Esophagus squamous epithelium (tissue), 5 donors: ENCODE data around the gene RIMS3. TPM values are rescaled to one million over a fixed set of nuclear protein-coding genes. Genes with fewer than 3 reads are reported as not detected.
A peak's percentile ranks its signal among the peaks of the same experiment; 100 is the strongest.

Source experiments
- DNase-seq: peaks from one replicate; lab custom pipeline; 2025; lab: John Stamatoyannopoulos, UW
- H3K27ac ChIP-seq, 4 donors: fragments of 200-600 bp; sonication (generic); one replicate each; pipeline ENCODE4 v1.5.1; 2016 to 2019; ENCODE audit warnings: mild to moderate bottlenecking in 1 of 4
- H3K27me3 ChIP-seq, 4 donors: fragments of 200-600 bp; sonication (generic); 1 replicate in 3 of 4; 2 replicates in 1 of 4; pipeline versions ENCODE4 v1.5.1 to v1.6.0; 2017 to 2021; ENCODE audit warnings: antibody characterized with exemption in 1 of 4
- H3K36me3 ChIP-seq, 3 donors: fragments of 200-600 bp; sonication (generic); one replicate each; pipeline ENCODE4 v1.5.1; 2016 to 2019
- H3K4me1 ChIP-seq, 3 donors: fragments of 200-600 bp; sonication (generic); one replicate each; pipeline ENCODE4 v1.5.1; 2017 to 2019
- H3K4me3 ChIP-seq, 4 donors: fragments of 200-600 bp; sonication (generic); 1 replicate in 3 of 4; 2 replicates in 1 of 4; pipeline ENCODE4 v1.5.1; 2016 to 2019; ENCODE audit warnings: mild to moderate bottlenecking in 2 of 4, moderate library complexity in 1 of 4
- H3K9me3 ChIP-seq, 3 donors: fragments of 200-600 bp; sonication (generic); one replicate each; pipeline ENCODE4 v1.5.1; 2016 to 2019
- CTCF ChIP-seq, 6 experiments: fragments of 450-650 bp in 4 of 6; fragments of 200-600 bp in 2 of 6; sonication (generic) in 2 of 6; IDR thresholded peaks; one replicate each; pipeline ENCODE4 v1.5.1; 2016 to 2019; ENCODE audit warnings: antibody characterized with exemption in 6 of 6, mild to moderate bottlenecking in 4 of 6, moderate library complexity in 4 of 6
- POLR2A ChIP-seq, 4 donors: fragments of 450-650 bp; IDR thresholded peaks; one replicate each; pipeline ENCODE4 v1.6.1; 2017; ENCODE audit warnings: antibody characterized with exemption in 4 of 4, mild to moderate bottlenecking in 4 of 4, moderate library complexity in 3 of 4
- WGBS, 2 donors: methylation state at CpG; one replicate each; pipeline ENCODE4 v1.1.5; 2018; 5-methylcytosine and 5-hydroxymethylcytosine counted together
- intact Hi-C: fragments of 100-400 bp; cut with DNase I; formaldehyde crosslinking; loops from one replicate; pipeline ENCODE4 v1.15.0; 2022
- total RNA-seq, 4 donors: library from RNA; depleted of rRNA; stranded (reverse); fragments of >200 nt; gene quantifications; one replicate each; pipeline ENCODE4 v1.1.0, GENCODE V29; 2016
- donor health status: DM: yes; HTN: yes; CAD: no.

Gene RIMS3
- total RNA-seq = 1 to 10 TPM; 1.0 to 2.5 (median 1.5) TPM

- DNase-seq = no peak
- no peaks in the 10 kb centered on the region for H3K27me3 ChIP-seq
- H3K4me1 ChIP-seq = peaks cover 12 to 47% (median 14%) of the 10 kb centered on the region in 3 donors
- H3K27ac ChIP-seq = peak within 1 kb of the TSS; percentile 15 to 77 (median 49)
- intact Hi-C loops = loop anchor here (10.0 kb wide), 1 partner anchor 51 kb away; no protein-coding TSS in a partner anchor
- TF ChIP-seq CTCF (IDR thresholded peaks at IDR 0.05) = no peak
- TF ChIP-seq POLR2A (IDR thresholded peaks at IDR 0.05) = peak in 1 of 4 donors; percentile 38
- H3K9me3 ChIP-seq = no peaks in the 10 kb centered on the region
- WGBS, 2 donors = 0 to 2% methylated on average over 7 of the region's 59 CpGs
- peak within 1 kb of the TSS; percentile 46 to 75 (median 67) for H3K4me3 ChIP-seq
- H3K36me3 ChIP-seq = no peaks in the 10 kb centered on the region
Measured at GRCh38 chr1:40665335-40666171, at the start of gene RIMS3. RIMS3 (minus strand) TSS chr1:40665682; CDS start chr1:40641925, 23,757 bp downstream.

- Histone ChIP-seq H3K4me3 (no peak overlapping the region), H3K36me3 (peaks cover 0 to 7% (median 0%) of the 10 kb centered on the region in 3 donors), H3K4me1 (peaks cover 21 to 83% (median 46%) of the 10 kb centered on the region in 3 donors), H3K9me3 (no peaks in the 10 kb centered on the region), H3K27ac (peak overlapping the region; percentile 23 to 91 (median 68)), H3K27me3 (no peaks in the 10 kb centered on the region)
- TF ChIP-seq POLR2A (IDR thresholded peaks at IDR 0.05) (no peak), CTCF (IDR thresholded peaks at IDR 0.05) (no peak)
- intact Hi-C loops = no loop called here
- peak; percentile 1 for DNase-seq
Measured at GRCh38 chr1:40712997-40713396, 47.5 kb upstream of the RIMS3 start.

- peaks cover 21 to 80% (median 46%) of the 10 kb centered on the region in 3 donors for H3K4me1 ChIP-seq
- peak overlapping the region; percentile 71 to 91 (median 82) for H3K27ac ChIP-seq
- intact Hi-C loops = no loop called here
- 55 to 59% methylated on average over 5 of the region's 5 CpGs for WGBS, 2 donors
- H3K27me3 ChIP-seq = no peaks in the 10 kb centered on the region
- H3K4me3 ChIP-seq = peak overlapping the region in 2 of 4 donors; percentile 54 to 72
- H3K9me3 ChIP-seq = no peaks in the 10 kb centered on the region
- TF ChIP-seq POLR2A (IDR thresholded peaks at IDR 0.05) = no peak
- TF ChIP-seq CTCF (IDR thresholded peaks at IDR 0.05) = no peak
- no peak for DNase-seq
- peaks cover 0 to 7% (median 0%) of the 10 kb centered on the region in 3 donors for H3K36me3 ChIP-seq
Measured at GRCh38 chr1:40712405-40712944, 47.0 kb upstream of the RIMS3 start.

GRCh38 chr1:40711465-40712404, 46.3 kb upstream of the RIMS3 start:
- Histone ChIP-seq H3K27me3 (no peaks in the 10 kb centered on the region), H3K4me3 (peak overlapping the region in 2 of 4 donors; percentile 54 to 72), H3K9me3 (no peaks in the 10 kb centered on the region), H3K36me3 (peaks cover 0 to 7% (median 0%) of the 10 kb centered on the region in 3 donors), H3K27ac (peak overlapping the region; percentile 71 to 91 (median 82)), H3K4me1 (peaks cover 21 to 79% (median 46%) of the 10 kb centered on the region in 3 donors)
- intact Hi-C loops = no loop called here
- DNase-seq = no peak
- TF ChIP-seq POLR2A (IDR thresholded peaks at IDR 0.05) (no peak), CTCF (IDR thresholded peaks at IDR 0.05) (no peak)
- WGBS, 2 donors = 9 to 10% methylated on average over 3 of the region's 3 CpGs
